Activated CD8-positive, alpha-beta memory T cell treated with anti-CD3 and anti-CD28 coated beads, Interleukin-2, amount 50 U/mL, for 24 hours (primary cell): ENCODE data around the gene UNC79.

ENCODE experiments used
- DNase-seq: peaks from one replicate; pipeline ENCODE4 v3.0.0-alpha.2; 2020; ENCODE audit errors: extremely low read depth

UNC79 gene

GRCh38 chr14:93663317-93663716 is 232.6 kb downstream of the UNC79 start:
- DNase-seq: no peak

GRCh38 chr14:93665169-93665568 is 234.4 kb downstream of the UNC79 start:
- DNase-seq: no peak

- no peak for DNase-seq
Observed at GRCh38 chr14:93669632-93670031, 238.9 kb downstream of the UNC79 start.

- no peak for DNase-seq
Observed at GRCh38 chr14:93674343-93674742, 243.6 kb downstream of the UNC79 start.

GRCh38 chr14:93675651-93676050 is 244.9 kb downstream of the UNC79 start:
- no peak for DNase-seq

- DNase-seq: no peak
Observed at GRCh38 chr14:93676416-93676958, 245.7 kb downstream of the UNC79 start.

- no peak for DNase-seq
Observed at GRCh38 chr14:93682459-93682858, 251.7 kb downstream of the UNC79 start.

GRCh38 chr14:93683226-93683625 is 252.5 kb downstream of the UNC79 start:
- DNase-seq: no peak

- no peak for DNase-seq
Observed at GRCh38 chr14:93685121-93685895, 254.6 kb downstream of the UNC79 start.

GRCh38 chr14:93686268-93686667 is 255.5 kb downstream of the UNC79 start:
- no peak for DNase-seq

- DNase-seq: no peak
Observed at GRCh38 chr14:93688239-93688666, 257.5 kb downstream of the UNC79 start.

GRCh38 chr14:93688820-93689219 is 258.1 kb downstream of the UNC79 start:
- no peak for DNase-seq

- DNase-seq: no peak
Observed at GRCh38 chr14:93690146-93690545, 259.4 kb downstream of the UNC79 start.

- DNase-seq: no peak
Observed at GRCh38 chr14:93691042-93691780, 260.5 kb downstream of the UNC79 start.

GRCh38 chr14:93693914-93694313 is 263.2 kb downstream of the UNC79 start:
- no peak for DNase-seq

GRCh38 chr14:93700928-93701327 is 270.2 kb downstream of the UNC79 start:
- DNase-seq: no peak

- no peak for DNase-seq
Observed at GRCh38 chr14:93701562-93701961, 270.8 kb downstream of the UNC79 start.

- no peak for DNase-seq
Observed at GRCh38 chr14:93702946-93703345, 272.2 kb downstream of the UNC79 start.

GRCh38 chr14:93703941-93704340 is 273.2 kb downstream of the UNC79 start:
- no peak for DNase-seq

GRCh38 chr14:93705513-93706156 is 274.9 kb downstream of the UNC79 start:
- DNase-seq: no peak

GRCh38 chr14:93706360-93706955 is 275.7 kb downstream of the UNC79 start:
- no peak for DNase-seq

GRCh38 chr14:93707475-93707874 is 276.7 kb downstream of the UNC79 start:
- no peak for DNase-seq
